ENCODE results near the gene SLC1A2. TPM values are rescaled to one million over a fixed set of nuclear protein-coding genes. Genes with fewer than 3 reads are reported as not detected.

Gene SLC1A2
- total RNA-seq, 1 donor from 2014 or later, result 4.9 TPM

DNA sequence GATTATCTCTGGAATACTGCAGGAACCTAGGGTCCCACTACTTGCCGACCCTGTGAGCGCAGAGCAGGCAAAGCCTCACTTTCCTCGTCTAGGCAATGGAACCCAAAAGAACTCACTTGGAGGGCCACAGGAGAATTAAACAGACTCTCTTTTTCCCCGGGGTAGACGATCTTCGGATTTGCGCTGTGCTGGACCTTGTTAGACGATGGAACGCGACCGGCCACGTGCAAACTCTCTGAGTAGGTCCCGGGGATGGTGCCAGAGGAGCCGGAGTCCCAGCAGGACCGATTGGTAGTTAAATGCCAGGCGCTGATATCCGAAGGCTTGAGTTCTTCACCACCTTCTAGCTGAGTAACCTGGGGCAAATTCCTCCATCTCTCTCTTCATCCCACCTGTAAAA lies 1.0 kb upstream of the SLC1A2 start:
- Histone ChIP-seq H3K9me3 (ENCODE audit: low read depth) (no peaks in the 10 kb centered on the region), H4K20me1 (ENCODE audit: low read depth) (peaks cover 56% of the 10 kb centered on the region), H3K4me3 (peak overlapping the region; percentile 75), H3F3A (ENCODE audit: low read depth) (peaks cover 30% of the 10 kb centered on the region), H3K27ac (no peak overlapping the region), H2AFZ (replicated peaks) (peak overlapping the region; percentile 88), H3K4me2 (peak overlapping the region; percentile 99), H3K9ac (no peak overlapping the region), H3K4me1 (peaks cover 21% of the 10 kb centered on the region), H3K27me3 (peaks cover 98% of the 10 kb centered on the region), H3K79me2 (ENCODE audit: low read depth) (no peaks in the 10 kb centered on the region), H3K36me3 (no peaks in the 10 kb centered on the region)
- Mint-ChIP-seq H3K9me3 (no peaks in the 10 kb centered on the region), H3K27me3 (ENCODE audit: insufficient read depth, low read depth) (peaks cover 42% of the 10 kb centered on the region), H3K27ac (peak overlapping the region; percentile 52), H3K36me3 (no peaks in the 10 kb centered on the region), H3K4me3 (peak overlapping the region; percentile 93), H3K4me1 (peaks cover 14% of the 10 kb centered on the region)
- peak; percentile 35 for DNase-seq (ENCODE audit: low spot score)
- TF ChIP-seq, protein P1, sequence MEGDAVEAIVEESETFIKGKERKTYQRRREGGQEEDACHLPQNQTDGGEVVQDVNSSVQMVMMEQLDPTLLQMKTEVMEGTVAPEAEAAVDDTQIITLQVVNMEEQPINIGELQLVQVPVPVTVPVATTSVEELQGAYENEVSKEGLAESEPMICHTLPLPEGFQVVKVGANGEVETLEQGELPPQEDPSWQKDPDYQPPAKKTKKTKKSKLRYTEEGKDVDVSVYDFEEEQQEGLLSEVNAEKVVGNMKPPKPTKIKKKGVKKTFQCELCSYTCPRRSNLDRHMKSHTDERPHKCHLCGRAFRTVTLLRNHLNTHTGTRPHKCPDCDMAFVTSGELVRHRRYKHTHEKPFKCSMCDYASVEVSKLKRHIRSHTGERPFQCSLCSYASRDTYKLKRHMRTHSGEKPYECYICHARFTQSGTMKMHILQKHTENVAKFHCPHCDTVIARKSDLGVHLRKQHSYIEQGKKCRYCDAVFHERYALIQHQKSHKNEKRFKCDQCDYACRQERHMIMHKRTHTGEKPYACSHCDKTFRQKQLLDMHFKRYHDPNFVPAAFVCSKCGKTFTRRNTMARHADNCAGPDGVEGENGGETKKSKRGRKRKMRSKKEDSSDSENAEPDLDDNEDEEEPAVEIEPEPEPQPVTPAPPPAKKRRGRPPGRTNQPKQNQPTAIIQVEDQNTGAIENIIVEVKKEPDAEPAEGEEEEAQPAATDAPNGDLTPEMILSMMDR (IDR thresholded peaks at IDR 0.05), result no peak
- TF ChIP-seq EZH2 (IDR thresholded peaks at IDR 0.05) (no peak), EZH2phosphoT487 (IDR thresholded peaks at IDR 0.05) (no peak)

DNA sequence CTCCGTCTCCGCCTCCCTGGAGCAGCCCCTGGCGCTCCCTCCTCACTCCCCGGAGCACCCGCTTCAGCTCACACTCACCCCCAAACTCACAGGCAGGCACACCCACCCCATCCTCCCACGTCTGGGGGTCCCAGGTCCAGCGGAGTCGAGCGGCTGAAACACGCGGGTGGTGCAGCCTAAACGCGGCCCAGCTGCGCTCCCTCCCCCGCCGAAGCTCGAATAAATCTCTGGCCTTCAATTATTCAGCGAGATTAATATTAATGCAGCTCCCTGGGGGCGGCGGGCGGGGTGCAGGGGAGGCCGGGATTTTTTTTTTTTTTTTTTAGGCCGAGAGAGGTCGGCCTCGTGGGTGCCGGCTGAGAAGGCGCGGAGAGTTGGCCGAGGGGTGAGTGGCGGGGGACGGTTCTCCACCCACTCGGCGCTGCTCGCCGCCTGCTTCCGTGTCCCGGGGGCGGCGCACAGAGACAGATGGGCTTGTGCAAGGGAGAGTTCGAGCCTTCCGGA lies 524 bp upstream of the SLC1A2 start:
- peak; percentile 29 for DNase-seq (ENCODE audit: low spot score)
- Mint-ChIP-seq H3K4me3 (peak overlapping the region; percentile 93), H3K9me3 (no peaks in the 10 kb centered on the region), H3K36me3 (no peaks in the 10 kb centered on the region), H3K27me3 (ENCODE audit: insufficient read depth, low read depth) (peaks cover 42% of the 10 kb centered on the region), H3K4me1 (peaks cover 17% of the 10 kb centered on the region), H3K27ac (no peak overlapping the region)
- Histone ChIP-seq H3K4me2 (peak overlapping the region; percentile 99), H3K9ac (no peak overlapping the region), H3K36me3 (no peaks in the 10 kb centered on the region), H2AFZ (replicated peaks) (peak overlapping the region; percentile 88), H3K79me2 (ENCODE audit: low read depth) (no peaks in the 10 kb centered on the region), H3F3A (ENCODE audit: low read depth) (peaks cover 30% of the 10 kb centered on the region), H3K4me3 (peak overlapping the region; percentile 75), H3K9me3 (ENCODE audit: low read depth) (no peaks in the 10 kb centered on the region), H4K20me1 (ENCODE audit: low read depth) (peaks cover 56% of the 10 kb centered on the region), H3K27ac (no peak overlapping the region), H3K4me1 (peaks cover 21% of the 10 kb centered on the region), H3K27me3 (peaks cover 100% of the 10 kb centered on the region)
- TF ChIP-seq EZH2 (IDR thresholded peaks at IDR 0.05) (no peak), EZH2phosphoT487 (IDR thresholded peaks at IDR 0.05) (no peak)
- TF ChIP-seq, protein P1 (IDR thresholded peaks at IDR 0.05), result no peak

DNA sequence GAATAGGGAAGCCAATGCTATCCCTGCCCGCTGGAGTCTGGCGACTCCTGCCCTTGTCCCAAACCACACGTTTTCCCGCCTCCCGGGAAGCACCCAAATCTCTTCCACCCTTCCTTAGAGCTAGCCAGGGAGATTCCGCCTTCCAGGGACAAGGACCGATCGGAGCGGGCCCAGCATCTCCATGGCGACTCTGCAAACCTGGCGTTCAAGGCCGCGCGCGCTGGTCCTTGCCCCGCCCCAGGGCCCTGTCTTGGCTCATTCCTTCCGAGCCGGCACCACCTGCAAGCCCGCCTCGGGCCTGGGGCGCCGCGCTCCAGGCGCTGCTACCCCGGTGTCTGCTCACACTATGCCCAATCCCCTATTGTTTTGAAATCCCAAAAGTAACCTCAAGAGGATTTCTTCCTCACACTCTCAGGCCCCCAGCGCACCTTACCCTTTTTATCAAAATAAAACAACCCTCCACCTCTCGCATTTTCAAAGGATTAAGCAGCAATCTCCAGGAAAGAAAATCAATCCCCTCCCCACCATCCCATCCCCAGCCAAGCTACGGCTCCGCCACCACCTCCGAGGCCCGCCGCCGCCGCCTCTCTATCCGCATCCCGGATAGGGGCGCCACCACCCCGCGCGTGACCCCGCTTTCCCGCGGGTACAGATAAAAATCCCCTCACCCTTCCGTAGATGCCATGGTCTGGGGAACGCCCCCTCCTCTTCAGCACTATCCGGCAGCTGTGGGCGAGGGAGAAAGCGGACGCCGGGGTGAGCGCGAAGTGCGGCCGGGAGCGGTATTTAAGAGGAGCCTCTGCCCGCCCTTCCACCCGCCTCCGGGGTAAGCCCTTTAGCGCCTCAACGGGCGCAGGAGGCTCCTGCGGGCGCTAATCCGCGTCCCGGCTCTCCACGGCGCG lies 825 bp downstream of the SLC1A2 start:
- peak overlapping the region; percentile 88 for H2AFZ ChIP-seq (replicated peaks)
- H3F3A ChIP-seq (ENCODE audit: low read depth), result peaks cover 30% of the 10 kb centered on the region
- H3K4me1 Mint-ChIP-seq, result peaks cover 28% of the 10 kb centered on the region
- H3K36me3 Mint-ChIP-seq, result no peaks in the 10 kb centered on the region
- no peak overlapping the region for H3K27ac Mint-ChIP-seq
- TF ChIP-seq EZH2 (IDR thresholded peaks at IDR 0.05) (peak; percentile 84), EZH2phosphoT487 (IDR thresholded peaks at IDR 0.05) (peak; percentile 63)
- TF ChIP-seq, protein P1 (IDR thresholded peaks at IDR 0.05), result no peak
- peak overlapping the region; percentile 75 for H3K4me3 ChIP-seq
- DNase-seq (ENCODE audit: low spot score), result peak; percentile 82
- peaks cover 51% of the 10 kb centered on the region for H4K20me1 ChIP-seq (ENCODE audit: low read depth)
- H3K27ac ChIP-seq, result no peak overlapping the region
- peaks cover 21% of the 10 kb centered on the region for H3K4me1 ChIP-seq
- H3K9me3 Mint-ChIP-seq, result no peaks in the 10 kb centered on the region
- H3K4me3 Mint-ChIP-seq, result peak overlapping the region; percentile 93
- H3K79me2 ChIP-seq (ENCODE audit: low read depth), result no peaks in the 10 kb centered on the region
- H3K9ac ChIP-seq, result no peak overlapping the region
- no peaks in the 10 kb centered on the region for H3K36me3 ChIP-seq
- H3K4me2 ChIP-seq, result peak overlapping the region; percentile 99
- H3K27me3 Mint-ChIP-seq (ENCODE audit: insufficient read depth, low read depth), result peaks cover 44% of the 10 kb centered on the region
- H3K9me3 ChIP-seq (ENCODE audit: low read depth), result no peaks in the 10 kb centered on the region
- H3K27me3 ChIP-seq, result peaks cover 96% of the 10 kb centered on the region

Data from neural progenitor cell (in vitro differentiated cells).